ENCODE results near the gene SOCS7.

Gene SOCS7

DNA sequence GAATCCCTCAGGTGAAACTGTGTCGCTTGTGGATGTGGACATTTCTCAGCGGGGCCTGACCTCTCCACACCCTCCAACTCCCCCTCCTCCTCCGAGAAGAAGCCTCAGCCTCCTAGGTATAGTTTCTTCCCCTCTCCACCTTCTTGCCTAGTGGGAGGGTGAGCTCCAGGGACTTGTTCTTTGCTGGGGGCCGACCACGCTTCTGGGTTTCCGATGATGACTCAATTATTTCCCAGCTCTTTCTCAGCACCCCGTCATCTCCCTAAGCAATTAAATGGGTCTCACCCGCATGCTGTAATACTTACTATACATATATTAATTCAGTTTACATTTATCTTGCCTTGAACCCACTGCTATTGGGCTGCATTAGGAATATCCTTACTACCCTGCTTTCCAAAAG is 13.1 kb downstream of the SOCS7 start:
- no peak for DNase-seq (ENCODE audit: low read depth in 2 of 2)

DNA sequence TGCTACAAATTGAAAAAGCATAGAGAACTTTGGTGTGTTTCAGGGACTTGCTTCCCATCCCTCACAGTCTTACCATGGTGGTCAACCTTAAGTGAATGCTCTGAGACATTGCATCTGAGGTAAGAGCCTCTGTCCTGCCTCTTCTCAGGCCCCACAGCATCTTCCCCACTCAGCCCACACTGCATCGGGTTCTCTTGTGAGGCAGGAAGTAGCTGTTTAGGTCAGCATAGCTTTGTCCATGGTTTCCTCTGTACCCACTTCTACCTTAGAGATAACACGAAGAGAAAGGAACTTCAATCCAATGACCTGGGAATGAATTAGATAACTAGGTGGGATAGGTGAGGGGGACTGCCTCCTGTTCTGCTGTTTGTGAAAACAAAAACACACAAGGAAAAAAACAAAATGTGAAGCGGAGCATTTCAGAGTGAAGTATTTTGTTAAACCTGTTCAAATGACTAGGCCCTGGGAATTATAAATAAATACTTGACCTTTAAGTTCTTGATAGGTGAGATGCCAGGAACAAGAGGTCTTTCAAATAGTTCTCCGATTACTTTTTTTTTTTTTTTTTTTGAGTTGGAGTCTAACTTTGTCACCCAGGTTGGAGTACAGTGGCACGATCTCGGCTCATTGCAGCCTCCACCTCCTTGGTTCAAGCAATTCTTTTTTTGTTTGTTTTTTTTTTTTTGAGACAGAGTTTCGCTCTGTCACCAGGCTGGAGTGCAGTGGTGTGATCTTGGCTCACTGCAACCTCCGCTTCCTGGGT is 17.7 kb downstream of the SOCS7 start:
- DNase-seq (ENCODE audit: low read depth in 2 of 2): no peak

DNA sequence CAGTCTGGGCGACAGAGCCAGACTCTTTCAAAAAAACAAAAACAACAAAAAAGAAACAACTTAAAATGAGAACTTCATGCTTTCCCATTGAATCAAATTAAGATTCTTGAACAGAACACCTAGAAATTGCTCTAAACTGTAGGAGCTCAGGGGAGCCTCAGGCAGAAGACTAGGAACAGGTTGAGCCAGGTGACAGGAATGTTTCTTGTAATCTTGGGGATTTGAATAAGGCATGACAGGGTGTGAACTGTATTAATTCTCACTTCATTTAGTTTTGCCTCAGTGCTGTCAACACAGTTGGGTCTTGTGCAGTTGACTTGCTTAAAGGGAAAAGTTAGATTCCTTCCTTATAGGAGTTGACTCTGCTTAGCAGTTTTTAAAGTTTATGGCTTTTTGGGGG is 27.8 kb downstream of the SOCS7 start:
- no peak for DNase-seq (ENCODE audit: low read depth in 2 of 2)

DNA sequence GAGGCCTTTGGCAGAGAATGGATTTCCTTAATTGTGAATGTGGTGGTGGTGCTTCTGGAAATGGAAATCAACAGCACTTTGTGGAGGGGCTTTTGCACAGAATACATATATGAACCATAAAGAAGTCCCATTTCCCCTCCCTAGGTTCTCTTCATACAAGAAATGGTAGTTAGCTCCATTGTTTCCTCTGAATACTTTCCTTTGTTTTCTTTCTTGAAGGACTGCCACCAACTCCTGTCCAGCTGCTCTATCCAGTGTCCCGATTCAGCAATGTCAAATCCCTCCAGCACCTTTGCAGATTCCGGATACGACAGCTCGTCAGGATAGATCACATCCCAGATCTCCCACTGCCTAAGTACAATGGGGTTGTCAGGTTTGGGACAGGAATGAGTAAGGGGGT is 43.4 kb downstream of the SOCS7 start:
- DNase-seq (ENCODE audit: low read depth in 2 of 2): no peak

DNA sequence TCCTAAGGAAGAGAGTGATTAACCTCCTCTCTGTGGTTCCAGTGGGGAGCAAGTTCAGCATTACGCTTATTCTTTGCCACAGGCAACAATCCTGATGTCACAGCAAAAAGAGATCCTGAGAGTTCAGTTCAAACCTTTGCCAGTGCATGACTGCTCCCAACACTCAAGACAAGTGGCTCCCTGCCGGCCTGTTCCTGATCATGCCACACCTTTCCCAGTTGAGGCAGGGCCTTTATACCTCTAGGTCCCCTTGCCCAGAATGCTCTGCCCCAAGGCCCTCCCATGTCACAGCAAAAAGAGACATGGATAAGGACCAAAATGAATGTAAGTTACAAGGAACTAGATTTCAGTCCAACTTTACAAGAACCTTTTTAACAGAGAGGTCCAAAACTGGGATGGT is 45.6 kb downstream of the SOCS7 start:
- DNase-seq (ENCODE audit: low read depth in 2 of 2): no peak

DNA sequence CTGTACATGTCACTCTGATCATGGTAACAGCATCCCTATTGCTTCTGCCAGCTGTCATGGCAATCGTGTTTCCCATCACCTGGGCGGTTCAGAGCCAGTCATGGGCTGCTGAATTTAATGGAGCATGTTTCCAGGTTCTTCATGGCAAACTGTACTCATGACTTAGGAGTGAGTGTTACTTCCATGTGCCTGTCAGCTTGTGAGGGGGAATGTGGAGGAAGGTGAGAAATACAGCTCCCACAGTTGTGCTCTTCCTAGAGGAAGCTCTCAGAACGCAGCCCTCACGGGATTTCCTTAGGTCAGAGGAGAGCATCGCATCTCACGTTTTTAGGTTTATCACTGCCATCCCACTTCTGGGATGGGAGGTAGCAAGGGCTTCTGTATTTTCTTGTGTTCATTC is 48.6 kb downstream of the SOCS7 start:
- DNase-seq (ENCODE audit: low read depth in 2 of 2): no peak

DNA sequence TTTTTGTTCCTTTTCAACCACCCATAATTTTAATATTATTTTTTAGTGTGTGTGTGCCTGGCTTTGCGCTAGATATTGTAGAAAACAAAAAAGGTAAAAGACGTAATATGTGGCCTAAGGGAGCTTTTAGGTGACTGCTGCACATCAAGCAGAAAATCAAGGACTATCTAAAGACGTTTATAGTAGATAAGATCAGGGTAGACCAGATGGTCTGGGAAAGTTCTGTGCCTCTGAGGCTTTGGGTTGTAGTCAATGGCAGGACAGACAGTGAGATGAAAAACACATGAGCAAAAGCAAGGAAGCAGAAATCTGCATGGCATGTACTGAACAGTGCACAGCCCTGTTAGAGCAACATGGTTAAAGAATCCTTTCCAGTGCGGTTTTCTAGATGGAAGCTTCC is 49.8 kb downstream of the SOCS7 start:
- DNase-seq (ENCODE audit: low read depth in 2 of 2): no peak

DNA sequence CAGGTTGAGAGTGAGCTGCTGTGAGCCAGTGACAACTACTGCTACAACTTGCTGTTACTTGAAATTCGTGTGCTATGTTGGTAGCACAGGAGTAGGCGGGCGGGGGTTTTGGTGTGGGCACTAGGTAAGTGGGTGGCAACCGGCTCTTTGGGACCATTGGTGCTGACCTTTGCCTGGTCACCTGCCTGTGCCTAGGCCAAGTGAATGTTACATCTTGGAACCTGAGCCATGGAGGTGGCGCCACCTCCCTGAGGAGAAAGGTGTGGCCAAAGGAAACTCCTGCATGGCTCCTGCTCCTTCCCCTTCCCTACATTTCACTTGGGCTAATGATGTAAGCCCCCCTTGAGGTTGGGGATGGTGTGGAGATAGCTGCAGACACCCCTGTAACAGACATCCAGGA is 51.3 kb downstream of the SOCS7 start:
- no peak for DNase-seq (ENCODE audit: low read depth in 2 of 2)

DNA sequence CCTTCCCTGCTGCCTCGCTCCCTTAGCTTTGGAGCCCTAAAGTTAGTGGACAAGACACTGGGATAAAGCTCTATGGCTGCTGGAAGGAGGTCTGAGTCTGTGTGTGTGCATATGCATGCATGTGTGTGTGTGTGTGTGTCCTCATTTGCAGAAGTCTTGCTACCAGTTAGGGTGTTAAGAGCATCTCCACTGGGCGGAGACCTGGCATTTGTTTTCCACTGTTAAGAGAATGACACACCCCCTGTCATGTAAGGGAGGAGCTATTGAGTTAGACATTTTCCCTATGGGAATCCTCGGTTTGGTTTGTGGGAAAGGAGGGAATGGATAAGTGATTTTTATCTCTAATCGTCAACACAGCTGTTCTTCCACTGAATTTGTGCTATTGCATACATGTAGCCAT is 51.8 kb downstream of the SOCS7 start:
- DNase-seq (ENCODE audit: low read depth in 2 of 2): no peak

DNA sequence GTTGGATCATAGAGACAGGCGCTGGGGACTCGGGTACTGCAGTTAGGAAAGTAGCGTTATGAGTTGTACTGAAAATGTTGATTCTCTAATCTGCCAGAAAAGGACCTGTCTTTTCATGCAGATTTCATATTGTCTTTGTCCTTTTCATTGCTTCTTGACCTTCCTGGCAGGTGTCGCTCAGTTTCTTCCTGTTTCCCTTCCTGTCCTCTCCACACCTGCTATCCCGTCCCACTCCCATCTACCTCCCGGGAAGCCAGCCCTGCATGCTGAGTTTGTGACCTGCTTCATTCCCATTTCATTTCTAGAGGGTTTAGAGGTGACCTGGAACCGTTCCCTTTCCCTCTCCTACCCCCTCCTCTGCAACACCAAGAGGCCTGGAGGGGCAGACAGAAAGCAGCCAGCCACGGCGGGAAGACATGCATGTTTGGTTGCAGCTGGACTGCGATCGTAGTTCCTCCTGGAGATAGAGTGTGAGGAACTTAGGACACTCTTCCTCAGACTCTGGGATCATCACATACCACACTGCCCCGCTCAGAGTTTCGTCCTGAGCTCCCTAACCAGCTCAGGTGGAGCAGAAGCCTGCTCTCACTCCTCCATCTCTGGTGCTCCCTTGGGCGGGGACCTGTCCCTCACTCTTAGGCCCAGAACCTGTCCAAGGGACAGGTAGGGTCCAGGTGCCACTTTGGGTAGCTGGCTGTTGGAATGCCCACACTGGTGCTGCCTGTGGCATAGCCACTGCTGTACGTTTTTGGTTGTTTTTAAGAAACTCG is 52.7 kb downstream of the SOCS7 start:
- no peak for DNase-seq (ENCODE audit: low read depth in 2 of 2)

DNA sequence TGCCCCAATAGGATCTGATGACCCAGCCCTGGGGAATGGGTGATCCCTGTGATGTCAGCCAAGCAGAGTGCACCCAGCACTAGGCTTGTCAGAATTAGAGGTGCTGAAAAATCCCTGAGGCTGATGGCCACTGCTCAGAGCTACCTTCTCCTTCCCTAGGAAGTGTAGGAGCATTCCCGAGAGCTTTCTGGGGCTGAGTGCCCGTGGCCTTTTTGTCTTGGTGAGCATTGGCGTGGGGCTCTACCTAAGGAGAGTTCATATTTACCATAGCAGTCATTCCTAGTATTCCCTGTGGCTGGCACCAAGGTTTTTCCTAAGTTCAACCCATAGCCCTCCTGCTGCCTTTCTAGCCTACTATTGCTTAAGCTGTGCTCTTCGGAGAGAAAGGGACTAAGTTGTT is 54.0 kb downstream of the SOCS7 start:
- no peak for DNase-seq (ENCODE audit: low read depth in 2 of 2)

DNA sequence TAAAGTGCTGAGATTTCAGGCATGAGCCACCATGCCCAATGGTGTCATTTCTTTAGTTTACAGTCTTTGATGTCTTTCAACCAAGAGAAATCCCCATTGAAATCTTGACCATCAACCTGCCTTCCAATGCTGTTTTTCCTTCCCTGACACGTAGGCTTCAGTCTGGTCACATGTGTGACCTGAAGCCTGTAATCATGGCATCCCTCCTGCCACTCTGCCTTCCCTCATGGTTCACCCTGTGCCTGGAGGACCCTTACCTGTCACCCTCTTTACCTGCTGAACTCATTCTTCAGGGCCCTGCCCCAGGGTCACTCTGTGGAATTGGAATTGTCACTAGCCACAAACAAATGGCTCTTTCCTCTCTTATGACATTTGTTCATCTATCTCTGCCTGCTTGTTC is 58.6 kb downstream of the SOCS7 start:
- no peak for DNase-seq (ENCODE audit: low read depth in 2 of 2)

DNA sequence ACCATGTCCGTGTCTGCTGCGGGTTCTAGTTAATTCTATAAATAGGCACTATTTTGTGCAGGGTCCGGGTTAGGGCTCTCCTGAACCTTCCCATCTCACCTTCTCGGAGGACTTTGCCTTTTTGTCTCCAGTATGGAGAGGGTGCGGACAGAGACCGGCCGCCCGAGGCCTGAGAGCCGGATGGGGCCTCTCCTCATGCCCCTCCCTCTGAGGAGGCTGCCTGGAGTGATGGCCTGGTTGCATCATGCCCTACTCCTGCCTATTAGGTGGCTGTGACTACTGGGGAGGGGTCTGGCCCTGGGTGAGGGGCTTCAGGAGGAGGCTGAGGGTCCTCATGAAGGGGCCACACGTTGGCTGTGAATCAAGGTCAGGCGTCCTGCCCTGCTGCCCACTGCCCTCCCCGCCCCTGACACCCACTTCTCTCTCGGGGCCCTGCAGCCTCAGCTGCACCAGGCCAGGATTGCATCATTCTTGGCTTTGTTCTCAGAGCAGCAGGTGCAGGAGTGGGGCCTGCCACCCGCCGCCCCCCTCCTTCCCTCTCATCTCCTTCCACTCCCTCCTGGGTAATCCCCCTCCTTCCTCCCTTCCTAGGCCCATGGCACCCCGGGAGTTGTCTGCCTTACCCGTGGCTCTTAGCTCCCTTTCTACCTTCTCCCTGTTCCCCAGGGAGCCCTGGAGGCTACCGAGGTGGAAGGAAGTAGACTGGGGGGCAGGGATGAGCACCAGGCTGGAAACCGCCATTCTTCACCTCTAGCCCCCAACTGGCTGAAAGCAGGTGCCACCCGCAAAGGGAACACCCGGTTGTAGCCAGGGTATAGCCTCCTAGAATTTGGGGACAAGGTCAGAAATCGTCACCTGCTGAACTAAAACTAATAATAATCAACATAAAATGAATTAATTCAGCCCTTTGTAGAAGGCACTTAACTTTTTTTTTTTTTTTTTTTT is 63.9 kb downstream of the SOCS7 start:
- DNase-seq (ENCODE audit: low read depth in 2 of 2): no peak

DNA sequence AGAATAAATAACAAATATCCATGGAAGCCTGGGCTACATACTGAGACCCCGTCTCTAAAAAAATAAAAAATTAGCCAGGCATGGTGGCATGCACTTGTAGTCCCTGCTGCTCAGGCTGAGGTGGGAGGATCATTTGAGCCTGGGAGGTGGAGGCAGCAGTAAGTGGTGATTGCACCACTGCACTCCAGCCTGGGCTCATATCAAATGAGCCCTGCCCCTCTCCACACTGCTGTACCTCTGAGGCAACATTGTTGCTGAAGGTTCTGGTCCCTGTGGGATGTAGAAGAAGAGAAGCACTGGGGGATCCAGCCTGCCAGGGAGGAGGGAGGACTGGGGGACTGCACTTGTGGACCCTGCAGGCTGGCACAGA is 65.2 kb downstream of the SOCS7 start:
- DNase-seq (ENCODE audit: low read depth in 2 of 2): no peak

DNA sequence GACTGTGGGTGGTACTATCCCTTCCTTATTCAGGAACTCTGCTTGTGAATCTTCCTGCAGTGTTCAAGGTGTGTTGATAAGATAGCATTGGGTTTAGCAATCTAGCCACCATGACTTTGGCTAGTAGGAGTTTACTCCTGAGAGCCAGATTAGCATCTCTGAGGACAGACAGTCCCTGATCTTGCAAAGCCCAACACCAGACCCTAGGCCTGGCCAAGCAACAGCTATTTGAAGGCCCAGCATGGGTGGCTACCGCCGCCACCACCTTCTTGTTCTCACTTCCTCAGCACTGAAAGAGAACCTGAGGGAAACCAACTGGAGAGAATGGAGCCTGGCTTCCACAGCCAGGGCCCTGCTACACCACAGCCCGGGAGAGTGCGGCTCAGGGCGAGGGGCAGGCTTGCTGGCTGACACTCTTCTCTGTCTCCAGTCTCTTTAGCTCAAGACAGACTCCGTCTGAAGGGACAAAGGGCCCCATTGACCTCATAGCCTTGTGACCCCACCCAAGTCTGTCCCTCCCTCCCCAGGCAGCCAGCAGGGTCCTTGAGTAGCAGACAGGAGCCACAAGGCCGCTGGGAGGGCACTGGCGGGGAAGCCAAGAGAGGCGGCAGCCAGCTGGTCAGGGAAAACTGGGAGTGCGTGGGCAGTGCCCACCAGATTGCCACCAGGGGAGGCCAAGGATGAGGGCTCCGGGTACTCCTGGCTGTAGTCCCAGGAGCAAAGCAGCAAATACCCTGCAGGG is 65.7 kb downstream of the SOCS7 start:
- DNase-seq (ENCODE audit: low read depth in 2 of 2): no peak

DNA sequence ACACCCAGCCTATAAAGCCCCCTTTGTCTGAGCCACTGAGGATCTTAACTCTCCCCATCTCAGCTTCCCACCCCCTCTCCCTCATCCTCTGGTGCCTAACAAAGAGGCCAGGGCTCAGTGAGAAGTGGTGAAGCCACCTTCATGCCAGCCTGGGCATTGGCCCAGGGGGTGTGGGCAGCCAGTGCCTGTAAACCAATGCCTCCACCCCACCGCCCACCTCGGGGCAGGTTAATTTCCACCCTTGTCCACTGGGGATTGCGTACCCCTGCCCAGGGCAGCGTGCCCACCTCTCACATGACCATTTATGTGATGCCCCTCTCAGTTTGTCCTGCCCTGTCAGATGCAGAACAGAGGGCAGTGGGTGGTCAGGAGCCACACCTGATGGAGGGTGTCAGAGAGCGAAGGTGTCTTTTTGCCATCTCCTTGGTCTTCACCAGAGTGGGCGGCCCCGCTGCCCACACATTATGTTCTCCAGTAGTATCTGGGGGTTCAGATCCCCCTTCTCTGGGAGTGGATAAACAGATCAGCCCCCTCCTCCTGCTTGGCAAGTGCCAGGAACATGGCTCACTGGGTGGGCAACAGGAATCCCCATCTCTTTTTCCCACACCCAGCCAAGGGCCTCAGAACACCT is 66.5 kb downstream of the SOCS7 start:
- no peak for DNase-seq (ENCODE audit: low read depth in 2 of 2)

DNA sequence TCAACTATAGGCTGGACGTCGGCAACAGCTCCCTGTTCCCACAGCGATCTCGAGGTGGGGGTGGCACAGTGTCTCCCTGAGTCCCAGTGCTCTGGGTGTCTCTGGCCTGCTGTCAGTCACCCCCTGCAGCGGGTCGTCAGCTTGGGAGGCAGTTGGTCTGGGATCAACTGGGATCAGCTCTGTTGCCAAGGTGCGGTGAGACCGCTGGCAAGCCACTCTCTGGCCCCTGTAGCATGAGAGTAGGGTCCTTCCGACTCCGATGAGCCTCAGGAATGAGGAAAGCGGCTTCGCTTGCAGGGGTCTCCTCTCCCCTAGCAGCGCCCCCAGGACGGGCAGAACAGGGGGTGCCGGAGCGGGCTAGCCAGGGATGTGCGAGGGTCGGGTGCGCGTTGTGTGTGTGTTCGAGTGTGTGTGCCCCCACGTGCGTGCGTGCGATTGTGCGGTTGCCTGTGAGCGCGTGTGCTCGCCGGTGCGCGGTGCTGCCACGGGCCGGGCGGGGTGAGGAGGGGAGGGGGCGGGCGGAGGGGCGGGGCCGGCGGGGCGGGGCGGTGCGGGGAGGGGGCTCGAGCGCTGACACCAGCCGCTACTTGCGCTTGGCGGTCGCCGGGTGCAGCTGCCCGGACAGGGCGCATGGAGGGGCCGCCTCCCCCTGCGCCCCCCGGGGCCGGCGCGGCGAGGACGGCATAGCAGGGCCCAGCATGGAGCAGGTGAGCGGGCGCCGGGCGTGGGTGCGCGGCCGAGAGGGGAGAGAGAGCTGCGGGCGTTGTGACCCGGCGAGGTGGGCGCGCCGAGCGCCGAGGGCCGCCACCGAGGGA is 67.3 kb downstream of the SOCS7 start:
- no peak for DNase-seq (ENCODE audit: low read depth in 2 of 2)

DNA sequence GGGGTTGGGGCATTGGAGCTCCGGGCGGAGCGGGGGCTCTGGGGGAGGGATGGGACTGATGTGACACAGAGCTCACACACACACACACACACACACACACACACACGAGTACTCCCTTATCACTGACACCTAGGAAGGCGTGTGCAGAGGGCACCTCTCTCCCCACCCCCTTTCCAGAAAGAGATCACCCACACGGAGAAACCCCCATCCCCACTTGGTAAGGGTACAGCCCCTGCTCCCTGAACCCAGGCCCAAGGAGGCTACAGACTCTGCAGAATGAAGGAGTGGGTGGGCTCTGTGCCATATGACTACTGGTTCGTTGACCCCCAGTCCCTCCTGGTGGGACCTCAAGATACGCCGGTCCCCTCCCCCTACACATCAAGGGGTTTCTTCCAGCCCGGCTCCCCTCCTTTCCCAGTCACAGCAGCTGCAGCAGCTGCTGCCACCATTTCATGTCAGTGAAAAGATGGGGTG is 67.9 kb downstream of the SOCS7 start:
- DNase-seq (ENCODE audit: low read depth in 2 of 2): no peak

DNA sequence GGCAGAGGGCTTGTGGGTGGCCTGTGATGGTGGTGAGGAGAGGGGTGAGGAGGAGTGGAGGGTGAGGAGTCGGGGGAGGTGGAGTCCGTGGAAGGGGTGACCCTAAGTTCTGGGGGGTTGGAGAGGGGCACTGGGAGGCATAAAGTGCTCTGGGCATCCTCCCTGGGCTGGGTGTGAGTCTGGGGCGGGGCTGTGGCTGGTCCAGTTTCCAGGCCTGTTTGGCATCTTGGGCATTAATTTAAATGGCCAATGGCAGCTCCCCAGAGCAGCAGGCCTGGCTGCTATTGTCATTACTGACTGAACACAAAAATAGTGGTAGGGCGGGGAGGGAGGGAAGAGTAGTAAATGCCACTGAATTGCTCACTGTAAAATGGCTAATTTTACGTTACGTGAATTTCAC is 68.9 kb downstream of the SOCS7 start:
- no peak for DNase-seq (ENCODE audit: low read depth in 2 of 2)

DNA sequence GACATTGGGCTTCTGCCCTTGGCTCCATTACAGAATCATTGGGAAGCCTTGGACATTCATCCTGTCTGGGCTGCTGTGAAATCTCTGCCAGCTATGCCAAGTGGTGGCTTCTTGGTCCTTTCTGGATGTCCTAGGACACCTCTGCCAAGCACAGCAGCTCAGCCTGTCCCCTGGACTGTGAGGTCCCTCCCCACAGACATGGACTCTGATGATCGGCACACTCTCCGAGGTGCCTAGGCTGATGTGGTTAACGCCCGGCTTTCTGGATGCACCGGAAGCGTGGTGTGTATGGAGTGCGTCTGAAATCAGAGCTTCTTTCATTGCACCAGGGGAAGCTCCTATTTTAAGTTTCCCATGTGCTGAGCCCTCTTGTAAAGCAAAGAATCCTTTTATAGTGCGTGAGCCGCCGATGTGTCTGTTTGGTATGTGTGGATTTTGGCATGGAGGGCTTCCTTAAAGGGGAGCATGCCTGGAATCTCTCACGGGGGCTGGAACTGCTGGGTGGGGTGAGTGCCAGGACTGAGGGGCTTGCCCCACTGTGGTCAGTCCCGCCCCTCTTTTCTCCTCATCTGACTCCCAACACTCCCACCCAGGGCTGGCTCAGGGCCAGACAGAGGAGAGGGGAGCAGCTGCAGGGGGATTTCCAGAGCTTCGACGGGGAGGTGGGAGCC is 69.7 kb downstream of the SOCS7 start:
- DNase-seq (ENCODE audit: low read depth in 2 of 2): no peak
